HuH-7 (cell line): ENCODE measurements around the gene MAGEB17.
"Not testable (repeated sequence)": the region's sequence is repeated elsewhere in the genome, so short reads cannot be mapped to it uniquely, and the experiment has no call there.

ENCODE experiments used
- DNase-seq: peaks from one replicate; pipeline ENCODE4 v3.0.0; 2011; ENCODE audit warnings: low spot score

MAGEB17 gene

GRCh38 chrX:16167181-16167580 lies at the start of gene MAGEB17:
Gene MAGEB17, plus strand, starts transcription at chrX:16167481. Its CDS starts 2,902 bp downstream, at chrX:16170383.
- no peak for DNase-seq

- no peak for DNase-seq
These were observed 47.7 kb upstream of the MAGEB17 start for GRCh38 chrX:16119353-16120220.

- no peak for DNase-seq
These were observed 46.9 kb upstream of the MAGEB17 start for GRCh38 chrX:16120431-16120830.

- peak; percentile 25 for DNase-seq
These were observed 44.0 kb upstream of the MAGEB17 start, which contains the start of gene GRPR for GRCh38 chrX:16123222-16123786. Gene GRPR, plus strand, starts transcription at chrX:16123565. Its CDS starts 389 bp downstream, at chrX:16123954.

- DNase-seq = no peak
These were observed 43.1 kb upstream of the MAGEB17 start for GRCh38 chrX:16124201-16124600.

- DNase-seq = no peak
These were observed 41.6 kb upstream of the MAGEB17 start for GRCh38 chrX:16125520-16126149.

GRCh38 chrX:16130707-16131106 lies 36.6 kb upstream of the MAGEB17 start:
- DNase-seq = no peak

GRCh38 chrX:16134936-16135335 lies 32.3 kb upstream of the MAGEB17 start:
- no peak for DNase-seq

GRCh38 chrX:16136080-16136479 lies 31.2 kb upstream of the MAGEB17 start:
- no peak for DNase-seq

GRCh38 chrX:16137416-16138107 lies 29.7 kb upstream of the MAGEB17 start:
- DNase-seq = no peak

- no peak for DNase-seq
These were observed 29.2 kb upstream of the MAGEB17 start for GRCh38 chrX:16138108-16138427.

- no peak for DNase-seq
These were observed 26.8 kb upstream of the MAGEB17 start for GRCh38 chrX:16140448-16140847.

GRCh38 chrX:16140983-16141382 lies 26.3 kb upstream of the MAGEB17 start:
- DNase-seq = no peak

- no peak for DNase-seq
These were observed 25.6 kb upstream of the MAGEB17 start for GRCh38 chrX:16141422-16142245.

- DNase-seq = no peak
These were observed 25.1 kb upstream of the MAGEB17 start for GRCh38 chrX:16142246-16142558.

GRCh38 chrX:16143968-16144367 lies 23.3 kb upstream of the MAGEB17 start:
- no peak for DNase-seq

GRCh38 chrX:16144420-16144819 lies 22.9 kb upstream of the MAGEB17 start:
- no peak for DNase-seq

- not testable (repeated sequence) for DNase-seq
These were observed 22.2 kb upstream of the MAGEB17 start for GRCh38 chrX:16145093-16145492.

GRCh38 chrX:16145656-16146055 lies 21.6 kb upstream of the MAGEB17 start:
- DNase-seq = no peak

- DNase-seq = no peak
These were observed 18.4 kb upstream of the MAGEB17 start for GRCh38 chrX:16148896-16149295.

GRCh38 chrX:16155581-16156096 lies 11.6 kb upstream of the MAGEB17 start:
- DNase-seq = no peak
